ENCODE data around the gene GRAP. TPM values are rescaled to one million over a fixed set of nuclear protein-coding genes. Genes with fewer than 3 reads are reported as not detected.
A peak's percentile ranks its signal among the peaks of the same experiment; 100 is the strongest.

Gene GRAP
- total and polyA plus RNA-seq, 9 donors, result 0.61 to 7.2 (median 2.5) TPM

DNA sequence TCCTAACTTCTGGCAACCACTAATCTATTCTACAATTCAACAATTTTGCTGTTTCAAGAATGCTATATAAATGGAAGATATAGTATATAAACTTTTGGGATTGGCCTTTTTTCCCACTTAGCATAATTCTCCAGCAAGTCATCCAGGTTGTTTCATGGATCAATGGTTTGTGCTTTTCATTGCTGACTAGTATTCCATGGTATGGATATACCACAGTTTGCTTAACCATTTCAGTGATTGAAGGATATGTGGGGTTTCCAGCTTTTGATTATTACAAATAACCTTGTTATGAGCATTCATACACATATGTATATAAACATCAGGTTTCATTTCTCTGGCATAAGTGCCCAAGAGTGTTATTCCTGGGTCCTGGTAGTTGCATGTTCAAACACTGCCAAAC is 40.1 kb downstream of the GRAP start:
- TF ChIP-seq POLR2A (IDR thresholded peaks at IDR 0.05) (no peak), EP300 (IDR thresholded peaks at IDR 0.05) (no peak)
- TF ChIP-seq, protein P1, sequence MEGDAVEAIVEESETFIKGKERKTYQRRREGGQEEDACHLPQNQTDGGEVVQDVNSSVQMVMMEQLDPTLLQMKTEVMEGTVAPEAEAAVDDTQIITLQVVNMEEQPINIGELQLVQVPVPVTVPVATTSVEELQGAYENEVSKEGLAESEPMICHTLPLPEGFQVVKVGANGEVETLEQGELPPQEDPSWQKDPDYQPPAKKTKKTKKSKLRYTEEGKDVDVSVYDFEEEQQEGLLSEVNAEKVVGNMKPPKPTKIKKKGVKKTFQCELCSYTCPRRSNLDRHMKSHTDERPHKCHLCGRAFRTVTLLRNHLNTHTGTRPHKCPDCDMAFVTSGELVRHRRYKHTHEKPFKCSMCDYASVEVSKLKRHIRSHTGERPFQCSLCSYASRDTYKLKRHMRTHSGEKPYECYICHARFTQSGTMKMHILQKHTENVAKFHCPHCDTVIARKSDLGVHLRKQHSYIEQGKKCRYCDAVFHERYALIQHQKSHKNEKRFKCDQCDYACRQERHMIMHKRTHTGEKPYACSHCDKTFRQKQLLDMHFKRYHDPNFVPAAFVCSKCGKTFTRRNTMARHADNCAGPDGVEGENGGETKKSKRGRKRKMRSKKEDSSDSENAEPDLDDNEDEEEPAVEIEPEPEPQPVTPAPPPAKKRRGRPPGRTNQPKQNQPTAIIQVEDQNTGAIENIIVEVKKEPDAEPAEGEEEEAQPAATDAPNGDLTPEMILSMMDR (IDR thresholded peaks at IDR 0.05), result no peak
- Histone ChIP-seq H3K36me3 (no peaks in the 10 kb centered on the region), H3K27ac (no peak overlapping the region), H3K4me1 (ENCODE audit: insufficient read depth) (no peaks in the 10 kb centered on the region), H3K27me3 (no peaks in the 10 kb centered on the region), H3K4me3 (no peak overlapping the region), H3K9me3 (no peaks in the 10 kb centered on the region)
- intact Hi-C loops (cut with DNase I), result no loop called here
- DNase-seq, result no peak

DNA sequence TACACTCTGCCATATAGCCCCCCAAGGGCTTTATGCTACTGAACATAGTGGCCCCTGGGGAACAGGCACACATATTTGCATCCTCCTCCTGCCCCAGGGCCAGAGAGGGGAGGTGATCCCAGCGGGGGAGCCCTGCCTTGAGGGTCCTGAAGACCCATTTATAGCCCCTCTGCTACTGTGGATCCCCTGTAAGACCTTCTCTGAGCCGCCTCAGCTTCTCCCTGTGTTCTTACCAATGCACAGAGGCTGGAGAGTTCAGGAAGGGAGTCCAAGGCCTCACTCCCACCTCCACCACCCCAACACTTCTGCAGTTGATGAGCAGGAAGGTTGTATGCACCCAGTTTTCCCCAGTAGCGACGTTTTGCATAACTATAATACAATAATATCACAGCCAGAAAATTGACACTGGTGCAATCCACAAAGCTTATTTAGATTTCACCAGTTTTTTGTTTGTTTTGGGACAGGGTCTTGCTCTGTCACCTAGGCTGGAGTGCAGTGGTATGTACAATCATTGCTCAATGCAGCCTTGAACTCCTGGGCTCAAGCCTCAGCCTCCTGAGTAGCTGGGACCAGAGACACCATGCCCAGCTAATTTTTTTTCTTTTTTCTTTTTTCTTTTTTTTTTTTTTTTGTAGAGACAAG is 40.8 kb downstream of the GRAP start:
- intact Hi-C loops (cut with DNase I), result no loop called here
- Histone ChIP-seq H3K27ac (no peak overlapping the region), H3K27me3 (no peaks in the 10 kb centered on the region), H3K9me3 (no peaks in the 10 kb centered on the region), H3K4me3 (no peak overlapping the region), H3K36me3 (no peaks in the 10 kb centered on the region), H3K4me1 (ENCODE audit: insufficient read depth) (no peaks in the 10 kb centered on the region)
- 87 to 96% (median 88%) methylated on average over 4 of the region's 4 CpGs for WGBS, 3 donors
- TF ChIP-seq, protein P1 (IDR thresholded peaks at IDR 0.05), result no peak
- TF ChIP-seq POLR2A (IDR thresholded peaks at IDR 0.05), result no peak
- no peak for TF ChIP-seq EP300 (IDR thresholded peaks at IDR 0.05)
- no peak for DNase-seq

DNA sequence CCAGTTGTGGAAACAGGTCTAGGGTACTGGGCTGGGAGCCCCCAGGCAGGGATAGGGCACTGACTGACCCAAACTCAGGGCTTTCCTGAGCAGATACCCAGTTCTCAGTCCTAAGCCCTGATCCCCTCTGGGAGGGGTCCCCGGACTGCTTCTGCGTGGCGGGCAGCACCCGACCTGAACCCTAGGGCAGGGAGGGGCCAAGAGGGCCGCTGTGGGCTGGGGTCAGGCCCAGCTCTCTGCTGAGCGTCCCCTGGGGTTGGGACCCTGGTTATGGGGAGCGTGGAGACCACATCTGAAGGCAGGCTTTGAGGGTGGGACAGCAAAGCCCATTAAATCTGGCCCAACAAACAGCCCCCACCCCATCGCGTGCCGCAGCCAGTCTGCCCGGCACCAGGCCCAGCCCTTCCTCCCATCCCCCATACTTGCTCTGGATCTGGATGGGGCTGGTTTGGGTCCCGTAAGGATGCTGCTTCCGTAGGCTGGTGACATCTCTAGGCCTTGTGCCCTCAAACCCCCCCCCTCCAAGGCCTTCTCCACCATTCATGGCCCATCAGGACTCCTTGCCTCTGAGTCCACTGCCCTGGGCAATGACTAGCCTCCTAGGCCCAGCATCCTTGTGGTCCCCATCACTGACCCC is 41.5 kb downstream of the GRAP start:
- no peaks in the 10 kb centered on the region for H3K4me1 ChIP-seq (ENCODE audit: insufficient read depth)
- no peak for DNase-seq
- H3K9me3 ChIP-seq, result no peaks in the 10 kb centered on the region
- no peaks in the 10 kb centered on the region for H3K36me3 ChIP-seq
- TF ChIP-seq, protein P1 (IDR thresholded peaks at IDR 0.05), result no peak
- TF ChIP-seq EP300 (IDR thresholded peaks at IDR 0.05) (no peak), POLR2A (IDR thresholded peaks at IDR 0.05) (no peak)
- H3K4me3 ChIP-seq, result peak overlapping the region; percentile 64
- H3K27ac ChIP-seq, result no peak overlapping the region
- WGBS, 3 donors, result 87 to 94% (median 93%) methylated on average over 13 of the region's 13 CpGs
- intact Hi-C loops (cut with DNase I), result no loop called here
- no peaks in the 10 kb centered on the region for H3K27me3 ChIP-seq

- intact Hi-C loops (cut with DNase I), result no loop called here
- 6 to 19% (median 8%) methylated on average over 21 to 67 of the region's 67 CpGs for WGBS, 3 donors
- Histone ChIP-seq H3K4me3 (peak within 1 kb of the TSS; percentile 64), H3K4me1 (ENCODE audit: insufficient read depth) (no peaks in the 10 kb centered on the region), H3K9me3 (no peaks in the 10 kb centered on the region), H3K27ac (no peak within 1 kb of the TSS), H3K36me3 (no peaks in the 10 kb centered on the region), H3K27me3 (no peaks in the 10 kb centered on the region)
- TF ChIP-seq, protein P1 (IDR thresholded peaks at IDR 0.05), result no peak
- TF ChIP-seq EP300 (IDR thresholded peaks at IDR 0.05), result no peak
- no peak for TF ChIP-seq POLR2A (IDR thresholded peaks at IDR 0.05)
- DNase-seq, result peak; percentile 65 to 78 (median 74)
These were observed 42.2 kb downstream of the GRAP start, which contains the start of gene FAM83G for GRCh38 chr17:19004421-19005136. Gene FAM83G, minus strand, starts transcription at chr17:19004764. Its CDS starts 723 bp downstream, at chr17:19004041.

Data from ovary (tissue), 9 donors.